K562 (cell line): ENCODE data around the gene ERBB4.

Experiments used
- CTCF ChIP-seq, 3 experiments: IDR thresholded peaks in 2 of 3; conservative IDR thresholded peaks in 1 of 3; 2 replicates each; pipeline ENCODE4 v1.5.1; 2011 to 2012; ENCODE audit warnings: low read length in 3 of 3, mild to moderate bottlenecking in 3 of 3, control low read depth in 2 of 3, improper control_type of control experiment in 1 of 3, inconsistent platforms in 1 of 3, low read depth in 1 of 3, mixed read lengths in 1 of 3, moderate library complexity in 1 of 3; ENCODE audit not compliant: insufficient read depth in 2 of 3
- SP1 ChIP-seq: sonication (generic); formaldehyde crosslinking; IDR thresholded peaks from 2 replicates; pipeline ENCODE4 v1.8.1; 2022; ENCODE audit warnings: mild to moderate bottlenecking, missing genetic modification reagents

GRCh38 chr2:212299943-212300342, 238.7 kb downstream of the ERBB4 start:
- TF ChIP-seq SP1 (CRISPR knock-in tag) = no peak
- TF ChIP-seq CTCF (IDR thresholded peaks at IDR 0.05 in 2 of 3, conservative IDR thresholded peaks at IDR 0.05 in 1 of 3; ENCODE audit: insufficient read depth in 2 of 3, low read depth in 1 of 3, low read length in 3 of 3) = no peak
